Activated CD4-positive, alpha-beta T cell treated with anti-CD3 and anti-CD28 coated beads, Interleukin-2, Interleukin-4, amounts not matched to agents 100 ng/mL and 50 ng/mL, durations not matched to agents 16 hours and 8 hours (primary cell): Measurements from ENCODE around the gene DPYSL3.

ENCODE experiments used
- DNase-seq: peaks from one replicate; pipeline ENCODE4 v3.0.0-alpha.2; 2020; ENCODE audit warnings: low spot score

DPYSL3 gene

GRCh38 chr5:147403651-147404640, 105.9 kb downstream of the DPYSL3 start:
- DNase-seq = no peak

- DNase-seq = no peak
These were observed 109.0 kb downstream of the DPYSL3 start for GRCh38 chr5:147400881-147401280.

- no peak for DNase-seq
These were observed 109.6 kb downstream of the DPYSL3 start for GRCh38 chr5:147400126-147400809.

- no peak for DNase-seq
These were observed 111.0 kb downstream of the DPYSL3 start for GRCh38 chr5:147398860-147399259.

GRCh38 chr5:147397616-147398015, 112.3 kb downstream of the DPYSL3 start:
- DNase-seq = no peak

- DNase-seq = no peak
These were observed 113.6 kb downstream of the DPYSL3 start for GRCh38 chr5:147396070-147396823.

GRCh38 chr5:147393874-147394672, 115.8 kb downstream of the DPYSL3 start:
- no peak for DNase-seq

- peak; percentile 1 for DNase-seq
These were observed 118.1 kb downstream of the DPYSL3 start for GRCh38 chr5:147391781-147392180.

GRCh38 chr5:147390654-147391225, 119.1 kb downstream of the DPYSL3 start:
- DNase-seq = no peak

GRCh38 chr5:147388184-147389108, 121.4 kb downstream of the DPYSL3 start:
- DNase-seq = no peak

GRCh38 chr5:147387109-147387508, 122.8 kb downstream of the DPYSL3 start:
- no peak for DNase-seq

GRCh38 chr5:147384346-147385193, 125.3 kb downstream of the DPYSL3 start:
- no peak for DNase-seq

GRCh38 chr5:147382776-147383175, 127.1 kb downstream of the DPYSL3 start:
- DNase-seq = no peak

- DNase-seq = no peak
These were observed 128.3 kb downstream of the DPYSL3 start for GRCh38 chr5:147381555-147381954.

- DNase-seq = no peak
These were observed 132.2 kb downstream of the DPYSL3 start for GRCh38 chr5:147377682-147378081.

GRCh38 chr5:147375151-147375550, 134.7 kb downstream of the DPYSL3 start:
- DNase-seq = no peak

GRCh38 chr5:147373328-147373727, 136.5 kb downstream of the DPYSL3 start:
- no peak for DNase-seq

- DNase-seq = no peak
These were observed 137.7 kb downstream of the DPYSL3 start for GRCh38 chr5:147372191-147372590.

GRCh38 chr5:147371290-147371689, 138.6 kb downstream of the DPYSL3 start:
- DNase-seq = no peak
